SK-N-SH (cell line): ENCODE measurements around the gene PRSS58. TPM values are rescaled to one million over a fixed set of nuclear protein-coding genes. Genes with fewer than 3 reads are reported as not detected.
A peak's percentile ranks its signal among the peaks of the same experiment; 100 is the strongest.

Source experiments
- CTCF ChIA-PET: fragments of 300-600, 350-600 bp; formaldehyde crosslinking; extraction: SDS; loops from one replicate; lab custom pipeline; 2021; lab: Yijun Ruan, JAX
- POLR2A ChIA-PET: fragments of 350-600 bp; sonication (Branson Sonifier 250); formaldehyde crosslinking; extraction: SDS; loops from one replicate; lab custom pipeline; 2020; ENCODE audit warnings: antibody characterized with exemption, inconsistent platforms; lab: Yijun Ruan, JAX
- DNase-seq: peaks from one replicate; pipeline ENCODE4 v3.0.0; 2012
- H2AFZ ChIP-seq: fragments of 200-600 bp; sonication (generic); 2 replicates; pipeline ENCODE4 v1.8.1; 2016; ENCODE audit warnings: antibody characterized with exemption, mild to moderate bottlenecking, low read depth
- H3F3A ChIP-seq: fragments of 200-600 bp; sonication (generic); replicated peaks from 2 replicates; pipeline ENCODE3; 2016; ENCODE audit warnings: antibody characterized with exemption, mild to moderate bottlenecking; ENCODE audit not compliant: insufficient read depth
- H3K27ac ChIP-seq, 2 experiments: fragments of 200-500 bp in 1 of 2; fragments of 200-600 bp in 1 of 2; sonication (Bioruptor generic) in 1 of 2; sonication (generic), shearing (Covaris generic) in 1 of 2; 2 replicates each; pipeline versions ENCODE4 v1.5.1 to v1.6.1; 2014 to 2016; ENCODE audit warnings: low read depth in 2 of 2, inconsistent platforms in 1 of 2, low read length in 1 of 2, mild to moderate bottlenecking in 1 of 2, mixed read lengths in 1 of 2
- H3K27me3 ChIP-seq: fragments of 200-600 bp; sonication (generic), shearing (Covaris generic); 2 replicates; pipeline ENCODE4 v1.6.1; 2016; ENCODE audit warnings: mixed run types; ENCODE audit not compliant: insufficient read depth
- H3K36me3 ChIP-seq, 2 experiments: fragments of 200-500 bp in 1 of 2; fragments of 200-600 bp in 1 of 2; sonication (Bioruptor generic) in 1 of 2; sonication (generic) in 1 of 2; replicated peaks in 1 of 2; 2 replicates each; pipeline versions ENCODE3 to v1.5.1; 2014 to 2016; ENCODE audit warnings: low read length in 1 of 2, mild to moderate bottlenecking in 1 of 2; ENCODE audit not compliant: insufficient read depth in 2 of 2, control insufficient read depth in 1 of 2
- H3K4me1 ChIP-seq, 2 experiments: fragments of 200-500 bp in 1 of 2; fragments of 200-600 bp in 1 of 2; sonication (Bioruptor generic) in 1 of 2; sonication (generic), shearing (Covaris generic) in 1 of 2; 2 replicates each; pipeline versions ENCODE4 v1.5.1 to v1.6.1; 2014 to 2016; ENCODE audit warnings: low read depth in 1 of 2, low read length in 1 of 2, mixed run types in 1 of 2; ENCODE audit not compliant: insufficient read depth in 2 of 2, control insufficient read depth in 1 of 2
- H3K4me2 ChIP-seq: fragments of 200-600 bp; sonication (generic), shearing (Covaris generic); 2 replicates; pipeline ENCODE4 v1.6.1; 2017; ENCODE audit warnings: mixed run types
- H3K4me3 ChIP-seq, 2 experiments: fragments of 200-500 bp in 1 of 2; fragments of 200-600 bp in 1 of 2; sonication (Bioruptor generic) in 1 of 2; sonication (generic), shearing (Covaris generic) in 1 of 2; 2 replicates each; pipeline versions ENCODE4 v1.5.1 to v1.8.1; 2014 to 2016; ENCODE audit warnings: low read depth in 2 of 2, inconsistent platforms in 1 of 2, low read length in 1 of 2, mild to moderate bottlenecking in 1 of 2, mixed read lengths in 1 of 2, moderate library complexity in 1 of 2
- H3K79me2 ChIP-seq: fragments of 200-600 bp; sonication (generic); 2 replicates; pipeline ENCODE4 v1.8.1; 2017; ENCODE audit warnings: mild to moderate bottlenecking; ENCODE audit not compliant: insufficient read depth
- H3K9ac ChIP-seq: fragments of 200-600 bp; sonication (generic); 2 replicates; pipeline ENCODE4 v1.6.1; 2017; ENCODE audit warnings: mixed run types
- H3K9me2 ChIP-seq: fragments of 200-600 bp; sonication (generic); 2 replicates; pipeline ENCODE4 v1.6.1; 2017; ENCODE audit warnings: mixed run types
- H3K9me3 ChIP-seq: fragments of 200-600 bp; sonication (generic); 2 replicates; pipeline ENCODE4 v1.6.1; 2017; ENCODE audit warnings: mixed run types, mild to moderate bottlenecking, moderate library complexity
- H4K20me1 ChIP-seq: fragments of 200-600 bp; sonication (generic); 2 replicates; pipeline ENCODE4 v1.6.1; 2017; ENCODE audit warnings: mild to moderate bottlenecking, mixed run types; ENCODE audit not compliant: insufficient read depth
- CTCF ChIP-seq: fragments of 200-600 bp; sonication (generic); IDR thresholded peaks from 2 replicates; pipeline ENCODE4 v1.6.1; 2017; ENCODE audit warnings: antibody characterized with exemption, mild to moderate bottlenecking, moderate library complexity
- ELF1 ChIP-seq: IDR thresholded peaks from 2 replicates; pipeline ENCODE4 v1.4.0; 2012
- EP300 ChIP-seq, 2 experiments: IDR thresholded peaks; 2 replicates each; pipeline versions ENCODE4 v1.4.0 to v1.6.1; 2012; ENCODE audit warnings: borderline replicate concordance in 1 of 2, low read depth in 1 of 2, low read length in 1 of 2
- EZH2phosphoT487 ChIP-seq: fragments of 200-600 bp; sonication (generic); IDR thresholded peaks from 2 replicates; pipeline ENCODE4 v1.6.1; 2017; ENCODE audit warnings: low read depth, mixed run types, mild to moderate bottlenecking, antibody characterized with exemption, moderate library complexity, borderline replicate concordance
- FOXJ3 ChIP-seq: sonication (generic); formaldehyde crosslinking; IDR thresholded peaks from 2 replicates; pipeline ENCODE4 v1.5.1; 2020; ENCODE audit warnings: mild to moderate bottlenecking, missing genetic modification reagents
- IRF3 ChIP-seq: fragments of 150-350 bp; IDR thresholded peaks from 2 replicates; pipeline ENCODE4 v1.6.1; 2016; ENCODE audit warnings: mild to moderate bottlenecking, low read depth, low read length
- MXI1 ChIP-seq: IDR thresholded peaks from 2 replicates; pipeline ENCODE4 v1.6.1; 2012; ENCODE audit warnings: mild to moderate bottlenecking, low read depth, low read length, improper control_type of control experiment
- NFIC ChIP-seq: IDR thresholded peaks from 2 replicates; pipeline ENCODE4 v1.4.0; 2012; ENCODE audit warnings: borderline replicate concordance
- RCOR1 ChIP-seq: fragments of 150-350 bp; IDR thresholded peaks from 2 replicates; pipeline ENCODE4 v1.6.1; 2017; ENCODE audit warnings: antibody characterized with exemption, low read length
- TCF12 ChIP-seq: IDR thresholded peaks from 2 replicates; pipeline ENCODE4 v1.4.0; 2012
- USF1 ChIP-seq: IDR thresholded peaks from 2 replicates; pipeline ENCODE4 v1.4.0; 2012; ENCODE audit warnings: low read depth, borderline replicate concordance
- USF2 ChIP-seq: fragments of 150-350 bp; IDR thresholded peaks from 2 replicates; pipeline ENCODE4 v1.6.1; 2017; ENCODE audit warnings: antibody characterized with exemption, low read length, low read depth, borderline replicate concordance
- WGBS: methylation state at CpG from one replicate; pipeline ENCODE4 v1.1.6; 2017; ENCODE audit warnings: low lambda C conversion rate; 5-methylcytosine and 5-hydroxymethylcytosine counted together
- polyA plus RNA-seq, 3 experiments: library from polyadenylated mRNA; depleted of rRNA; stranded (reverse); fragments of >200 nt; gene quantifications; 2 replicates each; pipeline ENCODE4 v1.2.3, GENCODE V29; 2012

PRSS58 gene
- polyA plus RNA-seq, 1 of the 3 experiments (the other 2 are of a cell fraction) = not detected

- TF ChIP-seq USF1 (no peak), RCOR1 (no peak), IRF3 (no peak), NFIC (no peak)
These were observed 41.5 kb upstream of the PRSS58 start (continued) for GRCh38 chr7:142299237-142299781.

- POLR2A ChIA-PET = no interaction called here
These were observed 40.8 kb upstream of the PRSS58 start for GRCh38 chr7:142298627-142299026.

GRCh38 chr7:142298009-142298408 is 40.2 kb upstream of the PRSS58 start:
- H3K27ac ChIP-seq = no peak overlapping the region
- H2AFZ ChIP-seq = no peak overlapping the region
- H3K9me3 ChIP-seq = no peaks in the 10 kb centered on the region
- H3F3A ChIP-seq = no peaks in the 10 kb centered on the region
- no peaks in the 10 kb centered on the region for H4K20me1 ChIP-seq
- ChIA-PET POLR2A (no interaction called here), CTCF (interaction anchor here (0.9 kb wide), 1 partner anchor 10 kb away, joined by 3 read pairs; no protein-coding TSS in a partner anchor)
- no peak overlapping the region for H3K4me3 ChIP-seq
- WGBS = 14% methylated on average over 5 of the region's 5 CpGs
- TF ChIP-seq CTCF (peak; percentile 48), ELF1 (no peak), FOXJ3 (CRISPR knock-in tag) (no peak), TCF12 (no peak), EZH2phosphoT487 (no peak)
- no peaks in the 10 kb centered on the region for H3K4me1 ChIP-seq
- no peak overlapping the region for H3K9ac ChIP-seq
- no peaks in the 10 kb centered on the region for H3K79me2 ChIP-seq
- H3K27me3 ChIP-seq = peaks cover 43% of the 10 kb centered on the region
- H3K4me2 ChIP-seq = no peak overlapping the region
- no peaks in the 10 kb centered on the region for H3K9me2 ChIP-seq
- no peaks in the 10 kb centered on the region for H3K36me3 ChIP-seq
- peak; percentile 17 for DNase-seq

More at GRCh38 chr7:142298627-142299026, 40.8 kb upstream of the PRSS58 start:
- Histone ChIP-seq H3K79me2 (no peaks in the 10 kb centered on the region), H3K4me1 (no peaks in the 10 kb centered on the region), H3K36me3 (no peaks in the 10 kb centered on the region), H4K20me1 (no peaks in the 10 kb centered on the region), H3K4me3 (no peak overlapping the region), H3K4me2 (no peak overlapping the region), H3K9me2 (no peaks in the 10 kb centered on the region), H3K9me3 (no peaks in the 10 kb centered on the region), H3F3A (no peaks in the 10 kb centered on the region), H3K27ac (no peak overlapping the region), H2AFZ (no peak overlapping the region), H3K27me3 (peaks cover 36% of the 10 kb centered on the region), H3K9ac (no peak overlapping the region)
- WGBS = 0% methylated on average over 5 of the region's 5 CpGs
- TF ChIP-seq USF2 (no peak), EP300 (IDR thresholded peaks at IDR 0.05; ENCODE audit: borderline replicate concordance in 1 of 2, low read depth in 1 of 2, low read length in 1 of 2) (no peak), MXI1 (no peak), NFIC (no peak)
- DNase-seq = no peak
- CTCF ChIA-PET = interaction anchor here (1.5 kb wide), 1 partner anchor 10 kb away, joined by 4 read pairs; no protein-coding TSS in a partner anchor
